Activated CD4-positive, CD25-positive, alpha-beta regulatory T cell (primary cell): ENCODE results near the gene CPNE6.
A peak's percentile ranks its signal among the peaks of the same experiment; 100 is the strongest.
"Not testable (repeated sequence)": the region's sequence is repeated elsewhere in the genome, so short reads cannot be mapped to it uniquely, and the experiment has no call there.

Experiments used
- DNase-seq, 4 experiments: peaks; one replicate each; lab custom pipeline; 2025; lab: John Stamatoyannopoulos, UW

CPNE6 gene

DNA sequence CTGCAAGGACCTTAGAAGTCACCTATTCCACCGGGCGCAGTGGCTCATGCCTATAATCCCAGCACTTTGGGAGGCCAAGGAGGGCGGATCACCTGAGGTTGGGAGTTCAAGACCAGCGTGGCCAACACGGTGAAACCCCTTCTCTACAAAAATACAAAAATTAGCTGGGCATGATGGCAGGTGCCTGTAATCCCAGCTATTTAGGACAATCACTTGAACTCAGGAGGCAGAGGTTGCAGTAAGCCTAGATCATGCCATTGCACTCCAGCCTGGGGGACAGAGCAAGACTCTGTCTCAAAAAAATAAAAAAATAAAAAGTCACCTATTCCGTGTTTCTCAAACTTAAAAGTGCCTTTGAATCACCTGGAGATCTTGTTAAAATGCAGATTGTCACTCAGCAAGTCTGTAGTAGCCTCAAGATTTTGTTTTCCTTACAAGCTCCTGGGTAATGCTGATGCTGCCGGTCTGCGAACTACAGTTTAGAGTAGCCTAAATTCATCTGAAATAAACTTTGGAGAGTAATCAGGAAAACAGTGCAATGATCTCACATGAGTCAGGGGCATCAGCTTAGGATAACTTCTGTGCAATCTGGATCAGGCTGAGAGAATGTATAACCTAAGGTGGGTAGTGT lies 34.4 kb downstream of the CPNE6 start:
- DNase-seq, result not testable (repeated sequence)

GRCh38 chr14:24106672-24107271 lies 35.4 kb downstream of the CPNE6 start:
- no peak for DNase-seq

- no peak for DNase-seq
Observed at GRCh38 chr14:24108336-24108874, 37.0 kb downstream of the CPNE6 start.

DNA sequence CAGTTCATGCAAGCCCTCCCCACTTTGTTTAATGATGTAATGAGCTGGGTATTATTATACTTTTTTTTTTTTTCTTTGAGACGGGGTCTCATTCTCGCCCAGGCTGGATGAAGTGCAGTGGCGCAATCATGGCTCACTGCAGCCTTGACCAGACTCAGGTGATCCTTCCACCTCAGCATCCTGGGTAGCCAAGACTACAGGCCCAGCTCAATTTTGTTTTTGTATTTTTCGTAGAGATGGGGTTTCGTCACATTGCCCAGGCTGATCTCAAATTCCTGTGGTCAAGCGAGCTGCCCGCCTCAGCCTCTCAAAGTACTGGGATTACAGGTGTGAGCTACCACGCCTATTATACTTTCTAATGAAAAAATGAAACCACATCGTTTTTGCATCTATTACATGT lies 38.7 kb downstream of the CPNE6 start:
- no peak for DNase-seq

DNA sequence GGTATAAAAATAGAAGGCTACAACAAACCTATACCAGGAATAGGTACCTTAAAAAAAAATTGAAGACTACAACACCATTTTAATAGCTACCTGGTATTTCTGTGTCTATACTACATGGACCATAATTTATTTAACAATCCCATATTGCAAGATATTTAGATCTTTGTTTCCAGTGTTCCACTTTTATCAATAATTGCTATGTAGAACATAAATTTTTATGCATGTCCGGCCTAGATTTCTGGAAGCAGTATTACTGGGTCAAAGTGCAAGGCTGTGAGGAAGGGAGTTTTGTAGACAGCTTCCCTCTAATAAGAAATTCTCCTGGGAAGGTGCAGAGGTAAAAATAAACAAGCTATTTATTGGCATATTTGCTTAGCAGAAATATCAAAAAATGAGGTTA lies 39.2 kb downstream of the CPNE6 start:
- no peak for DNase-seq

- DNase-seq, result no peak
Observed at GRCh38 chr14:24113379-24113800, 42.0 kb downstream of the CPNE6 start.

DNA sequence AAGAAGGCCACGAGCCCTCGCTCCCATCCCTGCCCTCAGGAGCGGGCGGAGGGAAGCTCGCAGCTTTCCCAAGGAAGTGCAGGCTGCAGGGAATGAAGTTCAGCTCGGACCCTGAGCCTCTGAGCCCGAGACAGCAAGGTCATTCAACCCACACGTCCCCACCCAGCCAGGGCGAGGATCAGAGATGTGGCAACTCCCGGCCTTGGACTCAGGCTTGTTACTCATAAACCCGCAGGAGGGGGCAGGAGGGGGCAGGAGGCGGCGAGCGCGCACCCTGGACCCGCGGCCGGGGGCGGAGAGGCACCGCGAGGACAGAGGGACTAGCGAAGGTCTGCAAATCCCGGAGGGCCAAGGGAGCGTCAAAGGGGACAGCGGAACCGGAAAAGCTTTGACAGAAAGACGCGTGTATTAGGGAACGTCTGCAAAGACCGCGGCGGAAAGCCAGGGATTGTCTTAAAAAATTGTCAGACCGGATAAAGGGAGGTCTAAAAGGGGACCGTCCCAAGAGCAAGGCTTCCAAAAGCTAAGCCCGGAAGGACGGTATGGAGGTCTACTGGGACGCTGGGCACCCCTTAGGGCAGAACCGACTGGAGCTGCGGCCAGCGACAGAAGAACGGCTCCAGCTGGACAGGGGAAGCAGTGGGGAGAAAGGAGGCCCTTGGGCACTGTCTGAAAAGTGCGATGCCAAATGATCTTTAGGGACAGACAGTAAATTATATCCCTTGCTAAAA lies 42.6 kb downstream of the CPNE6 start:
- peak; percentile 41 to 65 (median 59) for DNase-seq

GRCh38 chr14:24114532-24115421 lies 43.4 kb downstream of the CPNE6 start, which contains the start of the genes DCAF11 and NRL:
Gene DCAF11 (plus strand): TSS chr14:24114777. CDS start chr14:24115595, 818 bp downstream.
Gene NRL (minus strand): TSS chr14:24114949. CDS start chr14:24082848, 32,101 bp downstream.
- peak; percentile 96 to 97 (median 97) for DNase-seq

DNA sequence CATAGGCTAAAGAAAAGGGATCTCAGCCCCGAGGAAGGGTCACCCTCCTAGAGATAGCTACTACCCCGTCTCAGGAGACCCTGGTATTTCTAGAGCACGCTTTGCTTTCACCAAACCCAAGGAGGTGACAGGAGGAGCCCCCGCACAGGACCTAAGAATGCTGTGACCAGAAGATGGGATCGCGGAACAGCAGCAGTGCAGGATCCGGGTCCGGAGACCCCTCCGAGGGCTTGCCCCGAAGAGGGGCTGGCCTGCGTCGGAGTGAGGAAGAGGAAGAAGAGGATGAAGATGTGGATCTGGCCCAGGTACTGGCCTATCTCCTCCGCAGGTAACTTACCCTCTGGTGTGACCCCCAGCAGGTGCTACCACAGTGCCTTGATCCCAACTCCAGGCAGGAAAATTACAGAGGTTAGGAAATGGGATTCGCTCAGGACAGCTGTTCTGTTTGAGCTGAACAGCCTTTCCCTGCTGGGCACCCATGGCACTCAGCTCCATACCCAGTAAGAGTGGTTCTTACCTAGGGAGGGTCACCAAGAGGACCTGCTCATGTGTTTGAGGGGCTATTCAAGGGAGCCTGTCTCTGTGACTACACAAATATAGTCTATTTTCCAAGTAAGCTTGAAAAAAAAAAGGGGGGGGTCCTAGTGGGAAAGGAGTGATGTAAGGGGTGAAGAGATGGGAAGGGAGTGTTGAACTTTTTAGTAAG lies 44.2 kb downstream of the CPNE6 start:
- DNase-seq, result no peak

- no peak for DNase-seq
Observed at GRCh38 chr14:24116128-24116814, 44.9 kb downstream of the CPNE6 start.

GRCh38 chr14:24117179-24117578 lies 45.8 kb downstream of the CPNE6 start:
- no peak for DNase-seq

DNA sequence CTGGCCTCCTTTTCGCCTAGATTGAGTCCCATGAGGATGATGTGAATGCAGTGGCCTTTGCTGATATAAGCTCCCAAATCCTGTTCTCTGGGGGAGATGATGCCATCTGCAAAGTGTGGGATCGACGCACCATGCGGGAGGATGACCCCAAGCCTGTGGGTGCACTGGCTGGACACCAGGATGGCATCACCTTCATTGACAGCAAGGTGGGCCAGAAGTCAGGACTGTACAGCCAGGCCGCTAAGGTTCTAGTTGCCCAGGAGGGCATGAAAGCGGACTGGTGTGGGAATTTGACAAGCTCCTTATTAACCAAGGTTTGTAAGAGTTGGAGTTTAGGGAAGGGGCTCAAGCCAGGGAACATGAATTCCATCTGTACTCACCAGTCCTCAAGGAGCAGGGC lies 48.3 kb downstream of the CPNE6 start:
- DNase-seq, result no peak

GRCh38 chr14:24121210-24121609 lies 49.8 kb downstream of the CPNE6 start:
- DNase-seq, result no peak

DNA sequence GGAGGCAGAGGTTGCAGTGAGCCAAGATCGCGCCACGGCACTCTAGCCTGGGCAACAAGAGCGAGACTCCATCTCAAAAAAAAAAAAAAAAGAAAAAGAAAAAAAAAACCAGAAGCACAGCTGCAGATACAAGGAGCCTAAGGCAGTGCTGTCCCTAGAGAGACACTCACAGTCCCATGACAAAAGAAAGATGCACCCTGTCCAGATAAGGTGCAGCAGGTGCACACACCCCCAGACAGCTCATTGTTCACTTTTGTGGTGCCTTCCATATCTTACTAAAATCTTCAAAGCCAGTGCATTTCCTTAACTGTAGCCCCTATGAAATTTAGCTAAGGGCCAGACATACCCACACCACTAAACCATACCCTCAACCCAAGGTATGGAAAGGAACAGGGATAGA lies 51.1 kb downstream of the CPNE6 start:
- DNase-seq, result no peak

- no peak for DNase-seq
Observed at GRCh38 chr14:24122898-24123297, 51.5 kb downstream of the CPNE6 start.

GRCh38 chr14:24123424-24124417 lies 52.4 kb downstream of the CPNE6 start:
- DNase-seq, result no peak

GRCh38 chr14:24126939-24127338 lies 55.6 kb downstream of the CPNE6 start:
- no peak for DNase-seq

GRCh38 chr14:24127673-24128072 lies 56.3 kb downstream of the CPNE6 start:
- DNase-seq, result no peak
